Vagina (tissue), 2 donors: Measurements from ENCODE around the gene PATJ.

Experiments
- CTCF ChIP-seq, 3 experiments: fragments of 450-650 bp in 2 of 3; fragments of 200-600 bp in 1 of 3; sonication (generic) in 1 of 3; IDR thresholded peaks; one replicate each; pipeline ENCODE4 v1.5.1; 2017 to 2019; ENCODE audit warnings: antibody characterized with exemption in 3 of 3, mild to moderate bottlenecking in 2 of 3, moderate library complexity in 2 of 3
- POLR2A ChIP-seq, 2 donors: fragments of 450-650 bp; IDR thresholded peaks; one replicate each; pipeline ENCODE4 v1.6.1; 2017; ENCODE audit warnings: antibody characterized with exemption in 2 of 2, mild to moderate bottlenecking in 2 of 2, moderate library complexity in 2 of 2
- POLR2AphosphoS5 ChIP-seq, 2 donors: sonication (generic); formaldehyde crosslinking; IDR thresholded peaks; one replicate each; pipeline ENCODE4 v1.9.0; 2017; ENCODE audit warnings: antibody characterized with exemption in 2 of 2, mild to moderate bottlenecking in 2 of 2, low read depth in 1 of 2; ENCODE audit not compliant: insufficient read depth in 1 of 2

DNA sequence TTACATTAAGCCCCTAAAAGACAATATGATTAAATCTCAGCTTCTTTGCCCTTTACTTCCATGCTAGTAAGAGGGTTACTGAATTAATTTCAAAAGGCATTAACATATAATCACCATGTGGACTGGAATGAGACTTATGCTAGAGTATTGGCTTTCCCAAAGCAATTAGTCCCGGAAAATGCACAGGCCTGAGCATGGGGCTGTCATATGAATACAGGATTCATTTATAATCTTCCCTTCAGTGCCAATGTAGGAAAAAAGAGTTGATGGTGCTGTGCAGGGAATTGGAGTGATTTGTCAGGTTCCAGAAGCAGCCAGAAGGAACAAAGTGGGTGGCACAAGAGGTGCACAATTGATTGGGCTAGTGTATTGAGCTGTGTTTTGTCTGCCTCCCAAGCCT lies 253.4 kb downstream of the PATJ start:
- no peak for TF ChIP-seq CTCF (IDR thresholded peaks at IDR 0.05)
- TF ChIP-seq POLR2A (IDR thresholded peaks at IDR 0.05) = no peak
- TF ChIP-seq POLR2AphosphoS5 (IDR thresholded peaks at IDR 0.05; ENCODE audit: insufficient read depth in 1 of 2, low read depth in 1 of 2) = no peak
